B cell (primary cell): Measurements from ENCODE around the gene CENPVL3.

Experiments used
- EZH2 ChIP-seq: IDR thresholded peaks from 2 replicates; pipeline ENCODE4 v1.6.1; 2012; ENCODE audit warnings: borderline replicate concordance, low read depth, mild to moderate bottlenecking, moderate library complexity, low read length; ENCODE audit not compliant: insufficient read depth, poor library complexity, severe bottlenecking
- TF ChIP-seq, protein P1 (sequence below): fragments of 200-600 bp; IDR thresholded peaks from one replicate; pipeline ENCODE4 v1.8.0; 2022; ENCODE audit warnings: antibody characterized with exemption, mild to moderate bottlenecking

DNA sequence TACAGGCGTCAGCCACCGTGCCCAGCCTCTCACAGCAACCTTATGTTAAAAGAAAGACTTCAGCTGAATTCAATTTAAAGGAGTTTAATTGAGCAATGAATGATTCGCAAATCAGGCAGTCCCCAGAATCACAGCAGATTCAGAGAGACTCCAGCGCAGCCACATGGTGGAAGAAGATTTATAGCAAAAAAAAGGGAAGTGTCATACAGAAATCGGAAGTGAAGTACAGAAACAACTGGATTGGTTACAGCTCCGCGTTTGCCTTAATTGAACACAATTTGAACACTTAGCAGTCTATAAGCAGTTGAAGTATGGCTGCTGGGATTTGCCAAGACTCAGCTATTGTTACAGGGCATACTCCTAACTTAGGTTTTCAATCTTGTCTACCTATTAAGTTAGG is 19.8 kb downstream of the CENPVL3 start:
- TF ChIP-seq, protein P1, sequence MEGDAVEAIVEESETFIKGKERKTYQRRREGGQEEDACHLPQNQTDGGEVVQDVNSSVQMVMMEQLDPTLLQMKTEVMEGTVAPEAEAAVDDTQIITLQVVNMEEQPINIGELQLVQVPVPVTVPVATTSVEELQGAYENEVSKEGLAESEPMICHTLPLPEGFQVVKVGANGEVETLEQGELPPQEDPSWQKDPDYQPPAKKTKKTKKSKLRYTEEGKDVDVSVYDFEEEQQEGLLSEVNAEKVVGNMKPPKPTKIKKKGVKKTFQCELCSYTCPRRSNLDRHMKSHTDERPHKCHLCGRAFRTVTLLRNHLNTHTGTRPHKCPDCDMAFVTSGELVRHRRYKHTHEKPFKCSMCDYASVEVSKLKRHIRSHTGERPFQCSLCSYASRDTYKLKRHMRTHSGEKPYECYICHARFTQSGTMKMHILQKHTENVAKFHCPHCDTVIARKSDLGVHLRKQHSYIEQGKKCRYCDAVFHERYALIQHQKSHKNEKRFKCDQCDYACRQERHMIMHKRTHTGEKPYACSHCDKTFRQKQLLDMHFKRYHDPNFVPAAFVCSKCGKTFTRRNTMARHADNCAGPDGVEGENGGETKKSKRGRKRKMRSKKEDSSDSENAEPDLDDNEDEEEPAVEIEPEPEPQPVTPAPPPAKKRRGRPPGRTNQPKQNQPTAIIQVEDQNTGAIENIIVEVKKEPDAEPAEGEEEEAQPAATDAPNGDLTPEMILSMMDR, result no peak
- TF ChIP-seq EZH2, result no peak
